OCI-M2 (cell line): ENCODE measurements around the gene PPM1H.

Experiments
- DNase-seq: peaks from one replicate; lab custom pipeline; 2025; ENCODE audit not compliant: unreplicated experiment; lab: John Stamatoyannopoulos, UW

PPM1H gene

DNA sequence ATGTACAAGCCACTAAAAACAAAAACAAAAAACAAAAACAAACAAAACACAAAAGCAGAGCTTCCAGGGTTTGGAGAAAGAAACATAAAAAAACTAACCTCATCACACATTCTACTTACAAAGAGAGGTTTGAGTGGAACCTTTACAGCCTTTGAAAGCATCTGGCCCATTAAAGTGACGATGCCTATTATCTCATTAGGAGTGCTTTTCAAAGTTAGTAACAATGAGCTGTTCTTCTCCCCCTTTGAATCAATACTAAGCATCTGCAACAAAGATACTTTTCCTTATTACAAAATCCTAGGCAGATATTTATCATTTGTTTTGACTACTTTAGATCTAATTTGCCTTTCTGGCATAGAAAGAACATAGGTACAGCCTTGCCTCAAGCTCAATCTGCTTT, 217.3 kb downstream of the PPM1H start:
- no peak for DNase-seq

DNA sequence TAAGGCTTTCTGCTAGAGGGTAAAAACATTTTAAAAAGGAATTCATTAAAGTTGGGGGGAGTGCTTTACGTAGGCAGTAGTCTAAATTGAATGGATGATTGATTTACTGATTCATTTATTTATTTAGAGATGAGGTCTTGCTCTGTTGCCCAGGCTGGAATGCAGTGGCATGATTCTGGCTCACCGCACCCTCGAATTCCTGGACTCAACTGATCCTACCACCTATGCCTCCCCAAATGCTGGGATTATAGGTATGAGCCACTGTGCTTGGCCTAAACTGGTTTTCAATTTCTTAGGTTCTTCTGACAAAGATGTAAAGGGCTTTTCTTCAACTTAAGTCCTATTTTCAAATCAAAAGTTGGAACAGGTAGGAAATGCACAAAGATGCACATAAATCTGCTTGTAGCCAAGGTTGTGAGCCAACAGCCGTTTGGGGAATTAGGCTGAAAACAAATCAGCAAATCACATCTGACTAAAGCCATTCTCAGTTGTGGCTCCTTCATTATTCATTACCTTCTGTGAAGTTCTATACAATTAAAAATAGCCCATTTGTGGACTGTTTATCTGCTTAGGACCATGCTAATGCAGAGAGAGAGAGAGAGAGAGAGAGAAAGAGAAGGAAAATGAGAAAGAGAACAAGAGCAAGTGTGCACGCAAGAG, 218.0 kb downstream of the PPM1H start:
- no peak for DNase-seq

DNA sequence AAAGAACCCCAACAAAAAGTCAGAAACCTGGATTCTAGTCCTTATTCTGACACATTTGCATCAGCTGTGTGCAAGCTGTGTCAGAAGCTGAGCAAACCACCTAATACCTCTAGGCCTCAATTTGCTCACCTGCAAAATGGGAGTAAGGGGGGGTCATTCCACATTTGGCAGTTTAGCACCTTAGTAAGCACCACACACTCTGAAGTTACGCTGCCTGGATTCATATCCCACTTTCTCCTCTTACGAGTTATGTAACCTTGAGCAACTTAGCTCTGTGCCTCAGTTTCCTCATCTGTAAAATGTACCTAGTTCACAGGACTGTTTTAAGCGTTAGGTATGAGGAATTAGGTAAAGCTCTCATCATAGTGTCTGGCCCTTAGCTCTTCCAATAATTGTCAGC, 218.9 kb downstream of the PPM1H start:
- DNase-seq = no peak

DNA sequence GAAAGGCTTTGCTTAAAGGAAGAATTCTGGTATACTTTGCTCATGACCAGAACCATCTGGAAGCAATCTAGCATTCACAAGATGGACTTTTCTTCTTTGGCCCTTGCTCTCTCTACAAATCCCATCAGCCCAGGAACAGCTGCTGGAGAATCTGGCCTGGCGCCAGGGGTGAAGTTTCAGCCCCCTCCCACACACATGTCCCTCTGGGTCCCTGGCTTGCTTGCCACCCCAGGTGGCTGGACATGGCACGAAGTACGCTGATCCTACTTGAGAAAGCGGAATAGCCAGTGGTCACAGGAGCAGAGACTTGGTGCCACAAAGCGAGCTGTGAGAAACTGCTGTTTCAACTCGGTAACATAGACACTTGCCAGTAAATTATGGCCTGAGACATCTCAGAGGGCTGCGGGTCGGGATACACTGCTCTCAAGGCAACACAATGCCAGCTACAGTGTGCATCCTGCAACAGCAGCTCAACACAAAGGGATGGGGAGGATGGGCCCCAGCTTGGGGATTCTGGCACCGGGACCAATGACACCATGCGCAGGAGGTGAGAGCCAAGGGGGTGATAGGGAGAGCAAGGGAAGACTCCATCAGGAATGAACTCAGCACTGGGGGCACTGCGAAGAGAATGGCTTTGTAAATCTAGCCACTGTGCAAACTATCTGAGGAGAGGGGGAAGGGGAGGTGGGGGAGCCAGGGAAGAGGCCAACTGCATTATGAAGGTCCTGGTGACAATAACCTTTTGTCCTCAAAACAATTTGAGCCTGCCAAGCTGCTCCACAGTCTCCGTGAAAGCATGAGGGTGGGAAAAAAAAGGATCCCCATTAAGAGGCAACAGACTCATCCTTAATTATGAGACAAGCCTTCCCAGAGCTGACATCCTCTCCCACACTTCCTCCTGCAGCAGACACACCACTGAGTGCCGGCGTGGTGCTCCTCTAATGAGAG, 219.9 kb downstream of the PPM1H start:
- DNase-seq = no peak

DNA sequence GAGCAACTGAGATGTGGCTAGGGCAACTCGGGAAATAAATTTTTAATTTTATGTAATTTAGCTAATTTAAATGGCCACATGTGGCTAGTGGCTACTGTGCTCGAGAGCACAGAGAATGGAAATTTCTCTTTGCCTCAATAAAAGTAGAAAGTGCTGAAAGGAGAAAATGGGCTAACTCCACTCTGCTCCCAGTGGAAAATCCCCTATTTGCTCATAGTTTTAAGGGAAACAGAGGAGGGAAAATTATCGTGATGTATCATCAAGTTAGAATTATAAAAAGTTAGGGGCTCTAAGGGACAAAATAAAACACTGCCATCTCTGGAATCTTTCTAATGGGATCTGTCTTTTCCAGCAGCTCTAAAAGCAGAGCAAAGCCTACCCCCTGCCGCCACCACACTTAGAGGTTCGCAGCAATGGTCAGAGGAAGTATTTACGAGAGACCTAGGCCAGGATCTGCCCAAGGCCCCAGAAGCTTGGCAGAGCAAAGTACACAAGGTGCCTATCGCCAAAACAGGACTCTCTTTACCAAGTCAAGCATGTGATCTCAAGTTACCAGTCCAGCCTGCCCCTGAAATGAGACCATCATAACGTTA, 220.7 kb downstream of the PPM1H start:
- no peak for DNase-seq

DNA sequence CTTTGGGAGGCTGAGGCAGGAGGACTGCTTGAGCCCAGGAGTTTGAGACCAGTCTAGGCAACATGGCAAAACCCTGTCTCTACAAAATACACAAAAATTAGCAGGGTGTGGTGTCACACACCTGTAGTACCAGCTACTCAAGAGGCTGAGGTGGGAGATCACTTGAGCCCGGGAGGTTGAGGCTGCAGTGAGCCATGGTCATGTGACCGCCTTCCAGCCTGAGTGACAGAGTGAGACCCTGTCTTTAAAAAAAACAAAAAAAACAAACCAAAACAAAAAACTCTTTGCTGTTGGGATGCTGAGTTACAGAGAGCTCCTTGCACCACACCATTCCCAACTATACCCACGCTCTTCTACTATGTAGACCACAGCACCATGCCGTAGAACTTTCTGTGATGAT, 221.2 kb downstream of the PPM1H start:
- no peak for DNase-seq

DNA sequence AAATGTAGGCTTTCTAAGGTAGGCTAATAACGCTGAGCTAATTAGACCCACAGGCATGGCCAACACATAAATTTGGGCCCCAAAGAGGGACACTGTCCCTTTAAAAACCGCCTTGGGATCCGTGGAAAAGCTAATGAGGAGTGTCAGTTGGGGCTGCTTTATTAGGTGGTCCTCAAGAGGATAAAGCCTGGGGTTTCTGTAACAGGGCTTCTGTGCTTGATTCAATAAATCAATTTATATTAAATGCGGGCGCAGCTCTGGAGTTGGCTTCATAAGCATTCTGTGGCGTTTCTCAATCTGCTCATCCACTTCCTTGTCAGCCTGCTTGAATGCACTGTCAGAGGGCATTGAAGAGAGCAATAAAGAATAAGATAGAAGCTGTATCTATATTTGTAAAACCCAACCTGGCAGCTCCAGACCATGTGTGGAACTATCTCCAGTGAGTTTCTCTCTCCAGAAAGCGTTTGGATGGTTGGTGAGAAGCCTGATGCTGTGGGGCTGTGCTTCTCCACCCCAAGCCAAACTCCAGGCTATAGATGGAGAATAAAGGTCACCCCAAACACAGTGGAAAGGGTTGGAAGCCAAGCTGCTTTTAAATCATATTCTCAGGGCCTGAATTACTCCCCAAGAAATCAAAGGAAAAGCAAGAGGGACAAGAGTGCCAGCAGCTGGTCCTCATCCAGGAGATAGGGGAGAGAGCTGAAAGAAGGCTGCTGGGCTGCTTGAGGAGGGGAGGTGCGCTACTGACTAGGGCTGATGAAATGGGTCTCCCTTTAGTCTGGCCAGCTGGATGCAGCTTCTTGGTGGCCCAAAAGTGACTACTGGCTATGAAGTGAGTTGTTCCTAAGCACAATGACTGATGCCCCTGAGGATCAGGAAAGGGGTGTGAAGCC, 222.0 kb downstream of the PPM1H start:
- no peak for DNase-seq

DNA sequence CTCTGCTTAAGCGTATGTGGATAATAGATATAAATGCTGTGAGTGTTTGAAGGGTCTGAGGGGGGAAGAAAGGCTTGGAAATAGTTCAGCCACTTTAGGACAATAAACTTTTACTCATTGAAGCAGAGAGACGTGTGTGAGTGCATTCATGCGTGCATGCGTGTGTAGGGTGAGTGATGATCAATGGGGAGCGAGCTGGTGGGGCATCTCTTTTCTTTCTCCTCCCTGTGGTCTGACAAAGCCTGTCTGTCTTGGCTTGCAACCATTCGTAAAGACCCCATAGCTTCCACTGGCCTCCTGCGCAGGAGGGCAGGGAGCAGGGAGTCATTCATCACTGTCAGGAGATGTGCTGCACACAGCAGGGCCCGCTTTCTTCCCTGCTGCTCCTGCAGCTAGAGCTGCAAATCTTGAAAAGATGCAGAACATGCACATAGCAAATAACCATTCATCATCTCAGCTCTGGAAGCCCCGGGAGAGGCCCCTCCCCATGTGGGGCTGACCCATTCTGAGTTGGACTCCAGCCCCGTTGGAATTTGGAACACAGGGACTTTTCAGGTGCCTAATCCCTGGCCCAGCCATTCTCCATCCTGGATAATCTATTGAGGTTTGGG, 223.2 kb downstream of the PPM1H start:
- no peak for DNase-seq

DNA sequence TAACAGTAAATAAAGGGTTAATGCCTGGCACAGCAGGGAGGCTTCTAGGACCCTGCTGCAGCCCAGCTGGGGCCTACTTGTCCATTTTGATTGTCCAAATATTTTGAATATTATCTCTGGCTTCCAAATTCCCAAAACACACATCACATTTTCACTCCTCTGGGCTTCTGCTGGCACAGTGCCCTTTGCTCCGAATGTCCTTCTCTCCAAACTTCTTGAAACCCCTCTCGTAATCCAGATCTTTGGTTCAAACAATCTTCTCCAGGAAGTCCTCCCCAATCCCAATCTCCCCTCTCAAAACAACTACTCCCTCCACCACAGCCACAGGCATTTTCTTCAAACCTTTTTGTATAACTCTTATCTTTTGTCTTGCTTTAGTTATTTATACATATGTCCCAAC, 225.6 kb downstream of the PPM1H start:
- no peak for DNase-seq

DNA sequence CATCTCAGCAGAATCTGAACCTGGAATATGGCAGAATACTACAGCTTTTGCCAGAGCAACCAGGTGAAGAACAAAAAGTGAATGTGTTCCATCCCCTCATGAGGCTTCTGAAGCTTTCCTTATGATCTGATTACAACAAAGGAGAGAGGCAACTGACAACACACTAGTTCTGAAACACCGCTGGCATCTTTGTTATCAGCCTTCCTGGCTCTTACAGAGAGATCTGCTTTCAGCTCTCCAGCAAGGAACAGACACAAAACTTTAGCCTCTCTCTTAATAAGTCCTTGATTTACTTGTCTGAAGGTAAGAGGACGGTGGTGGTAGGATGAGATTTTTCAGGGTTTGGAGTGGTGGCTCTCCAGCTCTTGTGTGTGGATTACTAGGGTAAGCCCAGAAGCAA, 227.0 kb downstream of the PPM1H start:
- no peak for DNase-seq

DNA sequence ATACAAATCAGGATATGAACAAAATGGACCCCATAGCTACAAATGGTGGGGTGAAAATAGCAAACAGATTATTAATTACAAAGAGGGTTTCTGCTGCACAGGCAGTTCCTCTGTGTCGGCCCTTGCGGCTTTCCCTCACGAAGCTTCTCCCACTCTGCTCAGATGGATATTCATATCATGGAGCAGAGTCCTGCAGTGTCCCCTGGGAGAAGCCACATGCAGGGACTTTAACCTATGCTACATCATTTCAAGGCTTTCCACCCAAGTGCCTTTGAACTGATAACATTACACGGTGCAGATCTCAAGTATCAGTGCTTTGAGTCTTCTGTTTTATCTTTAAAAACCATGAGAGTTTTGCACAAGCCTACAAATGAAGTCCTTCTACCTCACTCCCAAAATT, 229.1 kb downstream of the PPM1H start:
- no peak for DNase-seq

DNA sequence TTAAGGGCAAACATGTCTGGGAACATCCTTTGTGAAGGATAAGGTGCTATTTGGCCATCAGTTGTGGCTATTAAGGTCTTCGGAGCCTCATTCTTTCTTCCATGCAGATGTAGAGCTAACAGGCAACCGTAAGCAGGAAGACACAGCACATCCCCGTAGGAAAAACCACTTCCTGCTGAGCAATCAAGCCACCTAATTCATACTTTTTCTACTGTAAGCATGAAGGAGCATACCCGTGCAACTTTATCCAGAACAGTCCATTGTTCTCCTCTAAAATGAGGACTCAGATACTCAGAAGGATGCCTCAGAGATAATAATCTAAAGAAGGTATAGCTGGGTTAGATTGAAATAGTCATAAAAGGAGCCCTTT, 232.0 kb downstream of the PPM1H start:
- DNase-seq = no peak

DNA sequence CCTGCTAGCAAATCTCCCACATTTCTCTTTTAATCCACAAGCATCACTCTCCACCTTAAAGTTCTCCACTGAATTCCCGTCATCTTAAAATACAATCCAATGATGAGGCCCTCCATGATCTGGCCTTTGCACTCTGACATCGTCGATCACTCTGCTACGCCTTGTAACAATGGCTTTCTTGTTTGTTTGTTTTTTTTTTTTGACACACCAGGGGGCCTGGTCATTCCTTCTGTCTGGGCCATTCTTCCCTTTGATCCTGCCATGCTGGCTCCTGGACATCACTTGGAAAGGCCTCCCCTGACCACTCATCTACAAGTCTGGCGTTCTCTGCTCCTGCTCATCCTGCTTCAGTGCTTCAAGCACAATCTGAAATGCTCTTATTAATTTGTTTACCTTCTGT, 233.5 kb downstream of the PPM1H start:
- no peak for DNase-seq

DNA sequence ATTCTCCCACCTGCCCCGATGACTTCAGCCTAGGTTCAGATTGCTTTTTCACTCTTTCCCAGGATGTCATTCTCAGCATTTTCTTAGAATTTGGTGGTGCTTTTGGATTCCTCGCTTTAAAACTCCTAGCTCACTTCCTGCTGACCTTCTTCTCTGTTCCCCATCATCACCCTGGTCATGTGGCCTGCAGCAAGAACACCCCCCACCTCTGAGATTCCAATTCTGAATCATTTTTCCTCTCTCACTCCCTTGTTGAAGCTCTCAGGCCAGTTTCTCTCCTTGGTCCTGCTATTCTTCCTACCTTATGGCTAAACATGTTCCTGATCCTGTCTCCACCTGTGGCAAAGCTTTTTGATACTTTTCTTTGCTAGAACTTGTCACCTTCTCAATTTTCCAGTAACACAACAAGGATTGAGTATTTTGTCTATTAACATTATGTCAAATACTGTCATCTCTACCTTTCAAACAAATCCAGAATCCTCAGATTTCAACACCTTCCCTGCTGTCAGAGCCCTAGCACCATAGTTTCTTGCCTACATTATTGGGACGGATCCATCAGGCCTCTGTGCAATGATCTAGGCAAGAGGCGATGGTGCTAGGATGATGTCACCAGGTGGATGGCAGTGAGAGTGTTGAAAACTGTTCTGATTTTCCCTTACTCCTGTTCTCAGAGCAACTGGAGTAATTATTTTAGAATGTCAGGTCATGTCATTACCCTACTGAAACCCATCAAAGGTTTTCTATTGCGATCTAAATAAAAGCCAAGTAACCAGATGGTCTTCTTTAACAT, 234.7 kb downstream of the PPM1H start:
- DNase-seq = no peak

DNA sequence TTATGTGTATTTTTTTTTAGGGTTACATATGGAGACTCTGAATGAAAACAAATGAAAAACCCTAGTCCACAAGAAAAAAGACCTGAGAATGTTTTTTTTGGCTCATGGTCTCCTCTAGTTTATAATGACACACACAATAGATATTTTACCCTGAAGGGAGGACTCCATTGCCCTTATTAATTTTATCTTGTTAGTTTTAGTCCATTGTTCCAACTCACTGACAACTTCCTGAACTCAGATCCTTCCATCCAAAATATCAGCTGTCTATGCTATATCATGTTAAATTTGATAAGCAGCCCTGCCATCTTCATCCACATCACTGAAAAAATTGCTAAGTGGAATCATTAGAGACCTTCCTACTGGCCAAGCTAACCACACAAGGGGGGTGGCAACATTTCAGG, 236.2 kb downstream of the PPM1H start:
- no peak for DNase-seq

DNA sequence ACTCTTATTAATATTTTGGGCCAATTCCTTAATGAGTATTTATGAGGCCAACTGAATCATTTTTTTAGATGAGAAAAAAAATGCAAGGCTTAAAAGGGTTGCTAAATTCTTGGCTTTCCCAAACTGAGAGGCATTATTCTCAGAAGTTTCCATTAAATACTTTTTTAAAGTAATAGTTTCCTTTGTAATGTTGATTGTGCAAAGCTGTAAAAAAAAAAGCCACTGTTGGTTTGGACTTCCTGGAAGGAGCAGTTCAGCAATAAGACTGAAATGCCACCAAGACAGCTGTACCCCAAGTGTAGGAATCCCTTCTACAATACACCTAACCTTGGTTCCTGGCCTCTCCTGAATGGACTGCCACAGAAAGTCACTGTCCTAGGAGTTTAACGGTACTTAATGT, 237.1 kb downstream of the PPM1H start:
- no peak for DNase-seq

DNA sequence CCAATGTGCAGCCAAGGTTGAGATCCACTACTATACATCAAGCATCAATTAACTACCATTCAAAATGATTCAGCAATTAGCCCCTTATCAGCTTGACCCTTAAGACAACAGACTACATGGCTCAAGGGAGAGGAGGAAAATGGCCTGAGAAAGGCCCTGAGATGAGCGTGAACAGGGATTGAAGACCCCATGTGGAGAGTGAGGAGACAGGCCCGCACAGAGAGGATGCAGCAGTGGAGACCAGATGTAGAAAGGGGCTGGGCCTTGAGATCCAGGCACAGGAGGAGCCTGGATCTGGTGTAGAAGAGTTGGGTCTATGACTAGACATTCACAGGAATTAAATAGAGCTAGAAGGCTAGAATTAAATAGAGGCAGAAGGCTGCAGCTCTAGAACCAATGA, 239.3 kb downstream of the PPM1H start:
- no peak for DNase-seq

DNA sequence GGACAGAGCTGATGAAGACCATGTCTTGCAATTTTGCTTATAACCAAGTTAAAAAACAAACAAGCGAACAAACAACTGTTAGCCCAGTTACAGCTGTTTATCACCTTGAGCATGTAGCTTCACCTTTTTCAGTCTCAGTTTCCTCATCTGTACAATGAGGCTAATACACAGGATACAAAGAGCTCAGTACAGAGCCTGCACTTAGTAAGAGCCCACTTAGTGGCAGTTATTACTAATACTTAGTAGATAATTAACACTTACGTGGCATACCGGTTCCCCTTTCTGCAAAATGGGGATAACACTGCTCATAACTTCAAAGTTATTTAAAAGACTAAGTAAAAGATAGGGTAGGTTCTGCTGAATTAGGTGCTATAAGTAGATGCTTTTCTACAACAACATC, 240.3 kb downstream of the PPM1H start:
- DNase-seq = no peak

DNA sequence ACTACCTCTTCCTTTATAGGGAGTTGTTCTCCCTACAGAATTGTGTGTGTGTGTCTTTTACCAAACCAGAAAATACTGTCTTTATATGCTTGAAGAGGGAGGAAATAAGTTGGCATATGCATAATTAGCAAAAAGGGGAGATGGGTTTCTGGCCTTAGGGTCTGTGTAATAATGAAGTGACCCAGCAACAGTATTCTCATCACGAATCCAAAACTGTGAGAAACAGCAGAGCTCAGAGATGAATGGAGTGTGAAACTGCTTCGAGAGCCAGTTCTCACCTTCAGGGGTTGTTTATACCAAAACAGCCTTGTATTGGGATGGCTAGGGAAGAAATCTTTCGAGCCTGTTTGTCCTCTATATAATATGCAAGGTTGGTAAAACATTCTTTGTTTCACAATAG, 240.8 kb downstream of the PPM1H start:
- no peak for DNase-seq
